ENCODE results near the gene MRFAP1.

- no peak for TF ChIP-seq CTCF (IDR thresholded peaks at IDR 0.05)
- TF ChIP-seq POLR2A (IDR thresholded peaks at IDR 0.05), result no peak
- TF ChIP-seq POLR2AphosphoS5 (IDR thresholded peaks at IDR 0.05), result no peak
- no peak for TF ChIP-seq EP300 (IDR thresholded peaks at IDR 0.05)
Observed at GRCh38 chr4:6632125-6632524, 8.4 kb upstream of the MRFAP1 start.

Data from stomach (tissue), 4 donors.